H1 (cell line): ENCODE results near the gene SCN8A. TPM values are rescaled to one million over a fixed set of nuclear protein-coding genes. Genes with fewer than 3 reads are reported as not detected.

Experiments used
- CTCF ChIA-PET: fragments of 300-600 bp; sonication (Branson Sonifier 250); formaldehyde crosslinking; loops from one replicate; lab custom pipeline; 2021; ENCODE audit not compliant: partially characterized antibody; lab: Charles Lee
- POLR2A ChIA-PET: fragments of 300-600 bp; sonication (Branson Sonifier 250); formaldehyde crosslinking; loops from one replicate; lab custom pipeline; 2021; ENCODE audit warnings: inconsistent platforms; ENCODE audit not compliant: partially characterized antibody; lab: Charles Lee
- DNase-seq, 2 experiments: peaks; one replicate each; pipeline versions ENCODE4 v3.0.0 to v3.0.0-alpha.2; 2010 to 2022; ENCODE audit warnings: low spot score in 2 of 2, low read depth in 1 of 2, mixed read lengths in 1 of 2
- FAIRE-seq: peaks from 2 replicates; lab custom pipeline; 2011; peaks lifted over from hg19 to GRCh38; lab: Jason Lieb, UNC
- H2AFZ ChIP-seq: 2 replicates; pipeline ENCODE4 v1.8.1; 2012; ENCODE audit warnings: low read length, inconsistent platforms
- H2AK5ac ChIP-seq: 2 replicates; pipeline ENCODE4 v1.6.1; 2013; ENCODE audit warnings: low read depth, low read length
- H2BK120ac ChIP-seq: replicated peaks from 2 replicates; pipeline ENCODE3; 2013; ENCODE audit warnings: low read depth, low read length, inconsistent platforms
- H2BK12ac ChIP-seq: 2 replicates; pipeline ENCODE4 v1.6.1; 2013; ENCODE audit warnings: low read depth, low read length
- H2BK15ac ChIP-seq: 2 replicates; pipeline ENCODE4 v1.6.1; 2013; ENCODE audit warnings: low read length
- H2BK20ac ChIP-seq: 2 replicates; pipeline ENCODE4 v1.6.1; 2013; ENCODE audit warnings: low read length
- H2BK5ac ChIP-seq: 2 replicates; pipeline ENCODE4 v1.6.1; 2013; ENCODE audit warnings: low read depth, low read length
- H3K14ac ChIP-seq: 2 replicates; pipeline ENCODE4 v1.6.1; 2013; ENCODE audit warnings: inconsistent platforms; ENCODE audit not compliant: insufficient read length
- H3K18ac ChIP-seq: 2 replicates; pipeline ENCODE4 v1.6.1; 2013; ENCODE audit warnings: low read length; ENCODE audit errors: extremely low read depth
- H3K23ac ChIP-seq: 2 replicates; pipeline ENCODE4 v1.6.1; 2013; ENCODE audit warnings: inconsistent platforms; ENCODE audit not compliant: insufficient read length
- H3K23me2 ChIP-seq: 2 replicates; pipeline ENCODE4 v1.6.1; 2013; ENCODE audit warnings: low read depth, low read length
- H3K27ac ChIP-seq: 2 replicates; pipeline ENCODE4 v1.6.1; 2011; ENCODE audit warnings: low read depth, low read length, inconsistent platforms
- H3K27me3 ChIP-seq, 4 experiments: replicated peaks in 1 of 4; 1 replicate in 1 of 4; 2 replicates in 3 of 4; pipeline versions ENCODE4 v1.6.1 to v1.8.1; 2011 to 2013; ENCODE audit warnings: low read length in 3 of 4, mild to moderate bottlenecking in 3 of 4, inconsistent platforms in 2 of 4, mixed read lengths in 2 of 4, moderate library complexity in 1 of 4; ENCODE audit not compliant: control insufficient read depth in 3 of 4, insufficient read depth in 3 of 4; ENCODE audit errors: extremely low read depth in 1 of 4
- H3K36me3 ChIP-seq, 4 experiments: 2 replicates each; pipeline versions ENCODE4 v1.6.1 to v1.8.1; 2011 to 2013; ENCODE audit warnings: mild to moderate bottlenecking in 4 of 4, low read length in 3 of 4, moderate library complexity in 2 of 4, control low read depth in 1 of 4, inconsistent platforms in 1 of 4; ENCODE audit not compliant: insufficient read depth in 4 of 4, control insufficient read depth in 2 of 4
- H3K4ac ChIP-seq: replicated peaks from 2 replicates; pipeline ENCODE3; 2013; ENCODE audit warnings: low read length, low read depth, mixed read lengths, inconsistent platforms; ENCODE audit not compliant: insufficient read length
- H3K4me1 ChIP-seq, 4 experiments: replicated peaks in 1 of 4; 1 replicate in 1 of 4; 2 replicates in 3 of 4; pipeline versions ENCODE4 v1.6.1 to v1.8.1; 2011 to 2013; ENCODE audit warnings: low read length in 3 of 4, inconsistent platforms in 2 of 4, mixed read lengths in 1 of 4; ENCODE audit not compliant: insufficient read depth in 4 of 4, control insufficient read depth in 3 of 4
- H3K4me2 ChIP-seq, 2 experiments: 2 replicates each; pipeline versions ENCODE4 v1.6.1 to v1.8.1; 2011 to 2013; ENCODE audit warnings: low read depth in 2 of 2, low read length in 2 of 2, control low read depth in 1 of 2, inconsistent platforms in 1 of 2, mild to moderate bottlenecking in 1 of 2; ENCODE audit not compliant: insufficient read depth in 1 of 2
- H3K4me3 ChIP-seq, 4 experiments: fragments of 200-600, 300-600 bp in 1 of 4; sonication (generic), shearing (Covaris generic), sonication (Bioruptor Twin) in 1 of 4; 2 replicates each; pipeline versions ENCODE4 v1.5.1 to v1.8.1; 2011 to 2016; ENCODE audit warnings: low read length in 4 of 4, low read depth in 3 of 4, control low read depth in 2 of 4, inconsistent platforms in 2 of 4, mild to moderate bottlenecking in 2 of 4, mixed read lengths in 1 of 4, moderate library complexity in 1 of 4; ENCODE audit not compliant: insufficient read depth in 2 of 4; ENCODE audit errors: extremely low read depth in 1 of 4
- H3K56ac ChIP-seq: replicated peaks from 2 replicates; pipeline ENCODE3; 2013; ENCODE audit warnings: low read depth, mild to moderate bottlenecking, mixed read lengths, low read length, inconsistent platforms; ENCODE audit not compliant: insufficient read length
- H3K79me1 ChIP-seq: 2 replicates; pipeline ENCODE4 v1.6.1; 2013; ENCODE audit warnings: low read depth, low read length, control low read depth
- H3K79me2 ChIP-seq, 2 experiments: 2 replicates each; pipeline versions ENCODE4 v1.6.1 to v1.8.1; 2012 to 2013; ENCODE audit warnings: low read length in 2 of 2, mild to moderate bottlenecking in 2 of 2, inconsistent platforms in 1 of 2; ENCODE audit not compliant: insufficient read depth in 2 of 2, control insufficient read depth in 1 of 2
- H3K9ac ChIP-seq, 4 experiments: replicated peaks in 1 of 4; 1 replicate in 1 of 4; 2 replicates in 3 of 4; pipeline versions ENCODE4 v1.6.1 to v1.8.1; 2011 to 2013; ENCODE audit warnings: low read depth in 3 of 4, low read length in 3 of 4, control low read depth in 2 of 4, mild to moderate bottlenecking in 2 of 4, moderate library complexity in 2 of 4, inconsistent platforms in 1 of 4; ENCODE audit errors: extremely low read depth in 1 of 4
- H3K9me3 ChIP-seq, 2 experiments: 2 replicates each; pipeline versions ENCODE4 v1.6.1 to v1.8.1; 2012 to 2013; ENCODE audit warnings: mild to moderate bottlenecking in 2 of 2, moderate library complexity in 2 of 2, control low read depth in 1 of 2, inconsistent platforms in 1 of 2, low read depth in 1 of 2, low read length in 1 of 2, mixed read lengths in 1 of 2; ENCODE audit not compliant: insufficient read depth in 2 of 2
- H4K20me1 ChIP-seq, 2 experiments: replicated peaks in 1 of 2; 2 replicates each; pipeline versions ENCODE3 to v1.8.1; 2011 to 2013; ENCODE audit warnings: inconsistent platforms in 2 of 2, low read length in 2 of 2, mild to moderate bottlenecking in 1 of 2; ENCODE audit not compliant: insufficient read depth in 2 of 2, control insufficient read depth in 1 of 2
- H4K5ac ChIP-seq: 2 replicates; pipeline ENCODE4 v1.6.1; 2013; ENCODE audit warnings: low read length, low read depth, mixed read lengths, inconsistent platforms; ENCODE audit not compliant: insufficient read length
- H4K8ac ChIP-seq: 2 replicates; pipeline ENCODE4 v1.8.0; 2013; ENCODE audit warnings: mild to moderate bottlenecking, moderate library complexity, low read length, inconsistent platforms; ENCODE audit not compliant: insufficient read depth; ENCODE audit errors: extremely low read depth
- H4K91ac ChIP-seq: replicated peaks from 2 replicates; pipeline ENCODE3; 2013; ENCODE audit warnings: low read length, mixed read lengths, inconsistent platforms; ENCODE audit not compliant: insufficient read length
- CTCF ChIP-seq, 3 experiments: IDR thresholded peaks; 1 replicate in 2 of 3; 2 replicates in 1 of 3; pipeline versions ENCODE4 v1.5.1 to v1.6.1; 2011; ENCODE audit warnings: low read length in 3 of 3, mild to moderate bottlenecking in 3 of 3, inconsistent platforms in 2 of 3, low read depth in 1 of 3, moderate library complexity in 1 of 3; ENCODE audit not compliant: insufficient read depth in 1 of 3; ENCODE audit errors: control extremely low read depth in 1 of 3
- GABPA ChIP-seq: IDR thresholded peaks from 2 replicates; pipeline ENCODE4 v1.6.1; 2011; ENCODE audit warnings: mild to moderate bottlenecking, low read length, moderate library complexity, borderline replicate concordance; ENCODE audit not compliant: insufficient read depth
- RAD21 ChIP-seq, 2 experiments: IDR thresholded peaks in 1 of 2; conservative IDR thresholded peaks in 1 of 2; 2 replicates each; pipeline ENCODE4 v1.6.1; 2011; ENCODE audit warnings: low read depth in 2 of 2, low read length in 2 of 2, improper control_type of control experiment in 1 of 2, inconsistent platforms in 1 of 2, mild to moderate bottlenecking in 1 of 2, moderate library complexity in 1 of 2
- WGBS, 2 experiments: shearing (Covaris generic) in 1 of 2; methylation state at CpG; one replicate each; pipeline versions ENCODE4 v1.1.6 to v1.1.7; 2013 to 2015; ENCODE audit warnings: low lambda C conversion rate in 2 of 2, mixed read lengths in 2 of 2, inconsistent platforms in 1 of 2, low coverage in 1 of 2, missing lambda C conversion rate in 1 of 2; ENCODE audit not compliant: insufficient replicate concordance in 2 of 2, insufficient coverage in 1 of 2, insufficient read length in 1 of 2; ENCODE audit errors: extremely low coverage in 1 of 2, missing lambda C conversion rate in 1 of 2; 5-methylcytosine and 5-hydroxymethylcytosine counted together
- polyA plus RNA-seq, 7 experiments: library from polyadenylated mRNA; depleted of rRNA in 3 of 7; stranded (reverse) in 5 of 7; unstranded in 2 of 7; fragments of >200 nt in 5 of 7; fragments of 200-250 nt in 2 of 7; gene quantifications; 1 replicate in 5 of 7; 2 replicates in 1 of 7; 4 replicates in 1 of 7; pipeline versions ENCODE4 v1.2.1 to v1.2.3, GENCODE V29; 2011 to 2013; ENCODE audit warnings: missing spikeins in 2 of 7, mixed read lengths in 2 of 7
- total RNA-seq: library from RNA; stranded (reverse); fragmentation: NEBNext Ultra II Directional; extraction: Animal tissue kit (Norgen Biotek cat#: 25700); gene quantifications from 2 replicates; pipeline ENCODE4 v1.2.1, GENCODE V29; 2021

Gene SCN8A
- total and polyA plus RNA-seq, 2 of the 8 experiments (the other 6 are each of a cell fraction or from before 2014, with no cell fraction given): 6.3 to 10.7 TPM

- CTCF ChIA-PET: interaction anchor here (0.7 to 9.0 kb wide), 19 partner anchors 9 to 396 kb away, joined by 3 to 139 read pairs (median 5); no protein-coding TSS in a partner anchor
These were observed 224.5 kb downstream of the SCN8A start for GRCh38 chr12:51815571-51815970.

More at GRCh38 chr12:51815571-51815970, 224.5 kb downstream of the SCN8A start:
- H3K79me2 ChIP-seq: no peaks in the 10 kb centered on the region
- no peak overlapping the region; the same call in 1 of the 2 replicates for H4K8ac ChIP-seq
- peak overlapping the region in 1 of 2 experiments; percentile 49; a peak in 1 of 4 replicates for H3K4me2 ChIP-seq
- FAIRE-seq (peak; percentile 28), DNase-seq (no peak)
- no peaks in the 10 kb centered on the region for H3K79me1 ChIP-seq
- H2BK5ac ChIP-seq: no peak overlapping the region
- no peak overlapping the region for H3K4ac ChIP-seq
- no peak overlapping the region for H3K14ac ChIP-seq
- peaks cover 9% of the 10 kb centered on the region; the same call in 1 of the 2 replicates for H3K23me2 ChIP-seq
- H3K56ac ChIP-seq: no peak overlapping the region
- H2AK5ac ChIP-seq: no peak overlapping the region
- H2BK20ac ChIP-seq: no peak overlapping the region
- H2BK12ac ChIP-seq: no peak overlapping the region
- WGBS, 2 experiments: 63% methylated on average over 6 of the region's 6 CpGs; no CpG with 5 or more reads in 1 of the 2 experiments
- H2BK120ac ChIP-seq: no peak overlapping the region
- H3K23ac ChIP-seq: no peak overlapping the region
- no peak overlapping the region for H4K91ac ChIP-seq
- H3K36me3 ChIP-seq: no peaks in the 10 kb centered on the region
- peaks cover 0 to 3% of the 10 kb centered on the region in 2 experiments for H4K20me1 ChIP-seq
- H4K5ac ChIP-seq: no peak overlapping the region
- H3K27me3 ChIP-seq: peaks cover 0 to 53% (median 34%) of the 10 kb centered on the region in 4 experiments; a peak in 5 of 7 replicates
- no peak overlapping the region for H3K4me3 ChIP-seq
- no peak overlapping the region for H3K9ac ChIP-seq
- H3K4me1 ChIP-seq: peaks cover 0 to 12% (median 5%) of the 10 kb centered on the region in 4 experiments; a peak in 5 of 7 replicates
- no peak overlapping the region; the same call in 1 of the 2 replicates for H2BK15ac ChIP-seq
- POLR2A ChIA-PET: interaction anchor here (0.6 to 3.2 kb wide), 8 partner anchors 8 to 429 kb away, joined by 3 to 14 read pairs (median 4); no protein-coding TSS in a partner anchor
- no peak overlapping the region for H3K27ac ChIP-seq
- no peak overlapping the region for H2AFZ ChIP-seq
- no peak overlapping the region for H3K18ac ChIP-seq
- no peaks in the 10 kb centered on the region for H3K9me3 ChIP-seq
- TF ChIP-seq GABPA (no peak), CTCF (IDR thresholded peaks at IDR 0.05; ENCODE audit: control extremely low read depth in 1 of 3, insufficient read depth in 1 of 3, low read depth in 1 of 3, low read length in 3 of 3) (peak; percentile 30 to 46 (median 32)), RAD21 (IDR thresholded peaks at IDR 0.05 in 1 of 2, conservative IDR thresholded peaks at IDR 0.05 in 1 of 2; ENCODE audit: low read depth in 2 of 2, low read length in 2 of 2) (peak in 1 of 2 experiments; percentile 30; a peak in 1 of 4 replicates)
